Progenitor cell of endocrine pancreas (in vitro differentiated cells): ENCODE measurements around the gene CYP4Z1. TPM values are rescaled to one million over a fixed set of nuclear protein-coding genes. Genes with fewer than 3 reads are reported as not detected.

Experiments used
- DNase-seq: peaks from one replicate; pipeline ENCODE4 v3.0.0; 2021; ENCODE audit warnings: low spot score; ENCODE audit not compliant: unreplicated experiment
- H3K27ac Mint-ChIP-seq: 2 replicates; pipeline ENCODE4 v1.8.0; 2021; ENCODE audit warnings: mild to moderate bottlenecking, moderate library complexity, mixed read lengths
- H3K27me3 Mint-ChIP-seq: 2 replicates; pipeline ENCODE4 v1.8.0; 2021; ENCODE audit warnings: mixed read lengths
- H3K36me3 Mint-ChIP-seq: 2 replicates; pipeline ENCODE4 v1.8.0; 2022; ENCODE audit warnings: mixed read lengths; ENCODE audit not compliant: insufficient read depth
- H3K4me1 Mint-ChIP-seq: 2 replicates; pipeline ENCODE4 v1.8.0; 2021; ENCODE audit warnings: low read depth, mixed read lengths
- H3K4me3 Mint-ChIP-seq: 2 replicates; pipeline ENCODE4 v1.8.0; 2021; ENCODE audit warnings: low read depth, mild to moderate bottlenecking, moderate library complexity, mixed read lengths
- H3K9me3 Mint-ChIP-seq: 2 replicates; pipeline ENCODE4 v1.8.0; 2021; ENCODE audit warnings: low read depth, mixed read lengths
- CTCF ChIP-seq: fragments of 200-600 bp; sonication (generic); IDR thresholded peaks from one replicate; pipeline ENCODE4 v1.5.0; 2021; ENCODE audit warnings: antibody characterized with exemption, mild to moderate bottlenecking; ENCODE audit not compliant: unreplicated experiment
- total RNA-seq: library from RNA; stranded (reverse); gene quantifications from 2 replicates; pipeline ENCODE4 v1.2.1, GENCODE V29; 2021

CYP4Z1 gene
- total RNA-seq, 1 donor from 2014 or later, result not detected

- Mint-ChIP-seq H3K27me3 (no peaks in the 10 kb centered on the region), H3K27ac (no peak overlapping the region), H3K4me3 (no peak overlapping the region), H3K36me3 (no peaks in the 10 kb centered on the region), H3K4me1 (no peaks in the 10 kb centered on the region), H3K9me3 (peaks cover 10% of the 10 kb centered on the region)
- TF ChIP-seq CTCF, result no peak
- no peak for DNase-seq
Measured at GRCh38 chr1:47161298-47162040, 94.4 kb downstream of the CYP4Z1 start.

- Mint-ChIP-seq H3K27me3 (no peaks in the 10 kb centered on the region), H3K9me3 (peaks cover 16% of the 10 kb centered on the region), H3K4me3 (no peak overlapping the region), H3K4me1 (no peaks in the 10 kb centered on the region), H3K36me3 (no peaks in the 10 kb centered on the region), H3K27ac (no peak overlapping the region)
- TF ChIP-seq CTCF, result no peak
- no peak for DNase-seq
Measured at GRCh38 chr1:47164552-47164951, 97.5 kb downstream of the CYP4Z1 start.

Other genes with a start within 250 kb of the CYP4Z1 start
- gene CYP4A11, start 125.8 kb upstream of the CYP4Z1 start, total RNA-seq, result not detected in 2 replicates
- 0.24 and 0.80 TPM in 2 replicates for gene CYP4X1, start 43.6 kb upstream of the CYP4Z1 start, total RNA-seq
- not detected in 2 replicates for gene CYP4A22, start 70.2 kb downstream of the CYP4Z1 start, total RNA-seq
- not detected in 2 replicates for gene PDZK1IP1, start 122.8 kb downstream of the CYP4Z1 start, total RNA-seq
- gene TAL1, start 165.0 kb downstream of the CYP4Z1 start, total RNA-seq, result not detected in 2 replicates
- gene STIL, start 246.9 kb downstream of the CYP4Z1 start, total RNA-seq, result 14.8 TPM in 2 replicates